Activated CD4-positive, alpha-beta T cell treated with anti-CD3 and anti-CD28 coated beads, Interleukin-2, amount 10 ng/mL, durations not matched to agents 7 days and 5 days (primary cell): Measurements from ENCODE around the gene PLEKHG7. TPM values are rescaled to one million over a fixed set of nuclear protein-coding genes. Genes with fewer than 3 reads are reported as not detected.
A peak's percentile ranks its signal among the peaks of the same experiment; 100 is the strongest.

Experiments
- CTCF ChIA-PET: fragments of 350-600 bp; sonication (Branson Sonifier 250); formaldehyde crosslinking; loops from one replicate; lab custom pipeline; 2021; ENCODE audit warnings: antibody characterized with exemption; lab: Charles Lee
- POLR2A ChIA-PET: fragments of 350-600 bp; sonication (Branson Sonifier 250); formaldehyde crosslinking; loops from one replicate; lab custom pipeline; 2021; ENCODE audit warnings: antibody characterized with exemption; lab: Charles Lee
- DNase-seq: peaks from one replicate; pipeline ENCODE4 v3.0.0-alpha.2; 2020
- H3K27ac Mint-ChIP-seq: one replicate; pipeline ENCODE4 v1.8.0; 2021; ENCODE audit warnings: mild to moderate bottlenecking, moderate library complexity, mixed read lengths
- H3K27me3 Mint-ChIP-seq: one replicate; pipeline ENCODE4 v1.8.0; 2021; ENCODE audit warnings: mixed read lengths
- H3K36me3 Mint-ChIP-seq: one replicate; pipeline ENCODE4 v1.8.0; 2021; ENCODE audit warnings: low read depth, mixed read lengths
- H3K4me1 Mint-ChIP-seq: one replicate; pipeline ENCODE4 v1.8.0; 2021; ENCODE audit warnings: mixed read lengths
- H3K4me3 Mint-ChIP-seq: one replicate; pipeline ENCODE4 v1.8.0; 2021; ENCODE audit warnings: mild to moderate bottlenecking, moderate library complexity, mixed read lengths
- H3K9me3 Mint-ChIP-seq: one replicate; pipeline ENCODE4 v1.8.0; 2021; ENCODE audit warnings: mixed read lengths
- total RNA-seq, 2 experiments: library from RNA; stranded (reverse); gene quantifications; one replicate each; pipeline ENCODE4 v1.2.3, GENCODE V29; 2021

PLEKHG7 gene
- total RNA-seq, 2 experiments from 2014 or later = not detected

- H3K36me3 Mint-ChIP-seq = no peaks in the 10 kb centered on the region
- no peaks in the 10 kb centered on the region for H3K4me1 Mint-ChIP-seq
- CTCF ChIA-PET = interaction anchor here (0.5 to 0.8 kb wide), 2 partner anchors 225 to 335 kb away, joined by 3 read pairs; no protein-coding TSS in a partner anchor
- POLR2A ChIA-PET = no interaction called here
- peaks cover 4% of the 10 kb centered on the region for H3K27me3 Mint-ChIP-seq
- DNase-seq = no peak
- H3K9me3 Mint-ChIP-seq = no peaks in the 10 kb centered on the region
- no peak overlapping the region for H3K27ac Mint-ChIP-seq
- H3K4me3 Mint-ChIP-seq = no peak overlapping the region
Observed at GRCh38 chr12:92762773-92763172, 60.0 kb downstream of the PLEKHG7 start.

DNA sequence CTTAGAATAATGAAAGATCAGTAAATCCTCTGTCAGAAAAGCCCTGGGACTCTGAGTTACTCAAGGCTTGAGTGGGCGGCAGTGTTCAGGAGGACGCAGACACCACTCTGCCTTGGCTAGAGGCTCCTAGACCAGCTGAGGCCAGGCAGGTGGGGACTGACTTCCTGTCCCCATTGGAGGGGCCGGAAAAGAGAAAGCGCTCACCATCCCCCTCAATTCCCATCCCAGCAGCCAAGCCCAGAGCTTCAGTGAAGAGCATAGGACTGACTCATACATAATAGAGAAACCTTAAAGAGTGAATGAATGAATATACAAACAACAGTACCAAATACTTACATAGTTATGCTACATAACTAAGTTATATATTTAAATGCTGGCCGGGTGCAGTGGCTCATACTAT lies 62.0 kb downstream of the PLEKHG7 start:
- Mint-ChIP-seq H3K36me3 (no peaks in the 10 kb centered on the region), H3K27ac (no peak overlapping the region), H3K4me3 (no peak overlapping the region), H3K9me3 (no peaks in the 10 kb centered on the region), H3K27me3 (no peaks in the 10 kb centered on the region), H3K4me1 (peaks cover 14% of the 10 kb centered on the region)
- ChIA-PET POLR2A (no interaction called here), CTCF (no interaction called here)
- DNase-seq = no peak

DNA sequence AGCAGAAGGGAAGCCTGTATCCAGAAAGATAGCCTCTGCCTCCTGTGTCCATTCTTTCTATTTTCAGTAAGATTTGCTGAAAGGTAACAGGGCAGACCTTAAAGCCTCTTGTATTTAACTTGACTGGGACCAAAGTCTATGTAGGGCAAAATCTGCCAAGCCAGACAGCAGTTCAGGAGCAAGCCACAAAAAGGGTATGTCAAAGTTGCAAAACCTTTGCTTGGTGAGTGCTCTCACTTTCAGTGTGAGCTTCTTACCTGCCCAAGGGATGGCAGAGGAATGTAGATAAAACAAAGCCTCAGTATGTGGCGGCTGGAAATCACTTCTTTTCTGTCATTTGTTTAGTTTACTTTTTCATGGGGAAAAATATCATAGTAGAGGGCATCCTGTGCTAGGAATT lies 63.1 kb downstream of the PLEKHG7 start:
- no peaks in the 10 kb centered on the region for H3K27me3 Mint-ChIP-seq
- H3K27ac Mint-ChIP-seq = no peak overlapping the region
- H3K4me3 Mint-ChIP-seq = no peak overlapping the region
- CTCF ChIA-PET = interaction anchor here (0.6 kb wide), 2 partner anchors 332 to 1086 kb away, joined by 3 read pairs; no protein-coding TSS in a partner anchor
- H3K36me3 Mint-ChIP-seq = no peaks in the 10 kb centered on the region
- POLR2A ChIA-PET = no interaction called here
- no peaks in the 10 kb centered on the region for H3K9me3 Mint-ChIP-seq
- DNase-seq = no peak
- H3K4me1 Mint-ChIP-seq = peaks cover 17% of the 10 kb centered on the region

GRCh38 chr12:92769124-92769901 lies 66.5 kb downstream of the PLEKHG7 start:
- Mint-ChIP-seq H3K27ac (peak overlapping the region; percentile 33), H3K4me3 (no peak overlapping the region), H3K27me3 (no peaks in the 10 kb centered on the region), H3K4me1 (peaks cover 17% of the 10 kb centered on the region), H3K9me3 (no peaks in the 10 kb centered on the region), H3K36me3 (no peaks in the 10 kb centered on the region)
- DNase-seq = no peak
- ChIA-PET POLR2A (interaction anchor here (0.6 kb wide), 1 partner anchor 214 kb away, joined by 3 read pairs; no protein-coding TSS in a partner anchor), CTCF (interaction anchor here (0.5 to 1.6 kb wide), 4 partner anchors 10 to 562 kb away, joined by 3 to 4 read pairs (median 3); no protein-coding TSS in a partner anchor)

DNA sequence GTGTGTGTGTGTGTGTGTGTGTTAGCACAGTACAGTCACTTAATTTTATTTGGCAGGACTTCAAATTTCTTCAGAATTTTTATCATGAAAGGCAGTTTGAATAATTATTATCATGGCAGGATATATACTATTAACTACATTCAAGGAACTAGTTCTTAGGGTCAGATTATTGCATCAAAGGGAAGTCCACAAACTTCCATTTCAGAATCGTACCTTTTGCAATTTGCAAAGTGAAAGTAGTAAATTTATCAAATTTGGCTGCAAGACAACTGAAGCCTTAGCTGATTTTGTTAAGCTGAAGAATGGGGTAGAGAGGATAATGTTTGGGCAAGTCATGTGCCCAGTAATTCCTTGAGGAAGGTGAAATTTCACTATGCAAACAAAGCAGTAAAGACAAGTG lies 68.2 kb downstream of the PLEKHG7 start:
- no peak for DNase-seq
- CTCF ChIA-PET = no interaction called here
- Mint-ChIP-seq H3K4me1 (peaks cover 17% of the 10 kb centered on the region), H3K9me3 (no peaks in the 10 kb centered on the region), H3K27ac (no peak overlapping the region), H3K36me3 (peaks cover 1% of the 10 kb centered on the region), H3K4me3 (no peak overlapping the region), H3K27me3 (no peaks in the 10 kb centered on the region)
- POLR2A ChIA-PET = no interaction called here

DNA sequence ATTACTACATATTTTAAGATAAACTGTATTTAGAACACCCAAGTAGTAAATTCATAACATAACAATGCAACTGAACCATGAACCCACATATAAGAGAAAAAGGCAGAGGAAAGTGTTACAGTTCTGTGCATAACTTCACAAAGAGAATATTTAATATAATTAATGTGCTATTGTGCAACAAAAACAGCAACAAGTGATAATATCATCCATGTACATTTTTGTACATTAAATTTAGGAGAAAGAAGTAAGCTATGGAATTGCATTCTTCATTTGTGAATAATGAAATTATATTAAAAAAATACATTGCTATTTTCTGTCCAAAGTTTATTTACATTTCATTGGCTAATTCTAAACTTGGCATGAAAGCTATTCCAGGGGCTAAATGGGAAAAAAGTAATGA lies 72.6 kb downstream of the PLEKHG7 start:
- DNase-seq = no peak
- H3K27ac Mint-ChIP-seq = no peak overlapping the region
- H3K27me3 Mint-ChIP-seq = no peaks in the 10 kb centered on the region
- POLR2A ChIA-PET = no interaction called here
- CTCF ChIA-PET = interaction anchor here (1.1 kb wide), 1 partner anchor 119 kb away, joined by 3 read pairs; no protein-coding TSS in a partner anchor
- no peaks in the 10 kb centered on the region for H3K4me1 Mint-ChIP-seq
- peaks cover 17% of the 10 kb centered on the region for H3K36me3 Mint-ChIP-seq
- H3K9me3 Mint-ChIP-seq = no peaks in the 10 kb centered on the region
- no peak overlapping the region for H3K4me3 Mint-ChIP-seq

- no peak overlapping the region for H3K4me3 Mint-ChIP-seq
- no peaks in the 10 kb centered on the region for H3K27me3 Mint-ChIP-seq
- H3K36me3 Mint-ChIP-seq = peaks cover 25% of the 10 kb centered on the region
- ChIA-PET POLR2A (no interaction called here), CTCF (interaction anchor here (0.5 kb wide), 1 partner anchor 18 kb away, joined by 3 read pairs; no protein-coding TSS in a partner anchor)
- no peak for DNase-seq
- H3K9me3 Mint-ChIP-seq = no peaks in the 10 kb centered on the region
- no peak overlapping the region for H3K27ac Mint-ChIP-seq
- no peaks in the 10 kb centered on the region for H3K4me1 Mint-ChIP-seq
Observed at GRCh38 chr12:92778525-92778924, 75.7 kb downstream of the PLEKHG7 start.

DNA sequence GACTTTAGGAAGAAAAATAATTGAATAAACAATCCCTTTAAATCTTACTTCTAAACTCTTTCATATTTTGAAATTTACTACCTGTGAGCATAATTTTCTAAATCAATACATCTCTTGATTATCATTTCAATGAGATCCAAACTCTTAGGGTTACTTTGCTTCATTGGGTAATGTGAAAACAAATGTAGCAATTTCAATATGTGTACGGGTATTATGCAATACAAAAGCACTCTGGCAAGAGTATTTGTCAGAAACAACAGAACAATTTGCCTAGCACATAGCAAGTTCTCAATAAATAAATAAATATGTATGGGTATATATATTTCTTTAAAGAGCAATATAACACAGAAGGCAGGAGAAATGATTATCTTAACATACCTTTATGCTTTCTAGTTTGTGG lies 77.1 kb downstream of the PLEKHG7 start:
- CTCF ChIA-PET = no interaction called here

GRCh38 chr12:92784356-92784755 lies 81.6 kb downstream of the PLEKHG7 start:
- Mint-ChIP-seq H3K27ac (no peak overlapping the region), H3K4me1 (peaks cover 7% of the 10 kb centered on the region), H3K4me3 (no peak overlapping the region), H3K9me3 (no peaks in the 10 kb centered on the region), H3K36me3 (peaks cover 16% of the 10 kb centered on the region), H3K27me3 (no peaks in the 10 kb centered on the region)
- ChIA-PET CTCF (no interaction called here), POLR2A (no interaction called here)
- DNase-seq = no peak

More for the DNA sequence above, 77.1 kb downstream of the PLEKHG7 start:
- Mint-ChIP-seq H3K9me3 (no peaks in the 10 kb centered on the region), H3K36me3 (peaks cover 25% of the 10 kb centered on the region), H3K27ac (no peak overlapping the region), H3K27me3 (no peaks in the 10 kb centered on the region), H3K4me1 (peaks cover 4% of the 10 kb centered on the region), H3K4me3 (no peak overlapping the region)
- POLR2A ChIA-PET = no interaction called here
- DNase-seq = no peak

DNA sequence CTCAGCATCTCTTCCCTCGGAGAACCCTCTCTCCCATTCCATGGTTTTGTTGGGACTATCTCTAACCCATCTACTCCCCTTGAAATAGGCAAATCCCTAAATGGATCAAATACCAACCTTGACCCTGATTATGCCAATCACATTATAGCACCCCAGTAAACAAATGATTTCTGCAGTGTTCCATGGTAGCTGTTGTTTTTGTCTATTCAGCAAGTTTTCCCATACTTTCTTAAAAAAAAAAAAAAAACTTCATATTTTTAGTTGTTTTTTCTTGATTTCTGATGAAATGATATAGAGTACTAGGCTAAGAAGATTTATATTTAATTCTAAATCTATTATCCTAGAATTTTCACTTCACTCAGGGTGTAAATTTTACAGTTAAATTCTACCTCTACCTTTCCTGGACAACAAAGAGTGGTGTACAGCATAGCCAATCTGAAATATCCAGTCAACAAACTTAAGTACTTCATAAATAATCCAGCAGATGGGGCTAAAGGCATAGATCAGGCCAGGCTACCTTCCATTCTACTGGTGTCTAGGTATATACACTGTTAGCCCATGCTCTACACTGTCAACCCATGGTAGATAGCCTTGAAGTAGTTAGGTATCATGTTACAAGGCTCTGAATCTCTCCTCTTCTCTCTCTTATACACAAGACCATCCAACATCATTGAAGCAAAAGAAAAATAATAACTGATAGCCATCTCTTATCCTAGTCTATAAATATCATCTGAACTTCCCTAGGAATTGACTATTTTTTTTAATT lies 82.2 kb downstream of the PLEKHG7 start:
- Mint-ChIP-seq H3K4me1 (peaks cover 7% of the 10 kb centered on the region), H3K36me3 (peaks cover 21% of the 10 kb centered on the region), H3K4me3 (no peak overlapping the region), H3K9me3 (no peaks in the 10 kb centered on the region), H3K27ac (no peak overlapping the region), H3K27me3 (no peaks in the 10 kb centered on the region)
- CTCF ChIA-PET = interaction anchor here (0.6 to 0.9 kb wide), 3 partner anchors 10 to 605 kb away, joined by 3 read pairs; no protein-coding TSS in a partner anchor
- POLR2A ChIA-PET = no interaction called here
- DNase-seq = peak; percentile 51

- ChIA-PET POLR2A (no interaction called here), CTCF (interaction anchor here (0.6 to 0.9 kb wide), 3 partner anchors 10 to 604 kb away, joined by 3 read pairs; no protein-coding TSS in a partner anchor)
- Mint-ChIP-seq H3K4me1 (peaks cover 7% of the 10 kb centered on the region), H3K27me3 (no peaks in the 10 kb centered on the region), H3K9me3 (peaks cover 3% of the 10 kb centered on the region), H3K27ac (no peak overlapping the region), H3K4me3 (no peak overlapping the region), H3K36me3 (peaks cover 27% of the 10 kb centered on the region)
- DNase-seq = no peak
Observed at GRCh38 chr12:92785563-92785950, 82.8 kb downstream of the PLEKHG7 start.

- H3K27ac Mint-ChIP-seq = peak overlapping the region; percentile 26
- peaks cover 8% of the 10 kb centered on the region for H3K9me3 Mint-ChIP-seq
- CTCF ChIA-PET = interaction anchor here (0.6 to 0.9 kb wide), 3 partner anchors 9 to 604 kb away, joined by 3 read pairs; no protein-coding TSS in a partner anchor
- H3K36me3 Mint-ChIP-seq = peaks cover 30% of the 10 kb centered on the region
- POLR2A ChIA-PET = no interaction called here
- peaks cover 7% of the 10 kb centered on the region for H3K4me1 Mint-ChIP-seq
- H3K27me3 Mint-ChIP-seq = no peaks in the 10 kb centered on the region
- DNase-seq = no peak
- no peak overlapping the region for H3K4me3 Mint-ChIP-seq
Observed at GRCh38 chr12:92786045-92786444, 83.3 kb downstream of the PLEKHG7 start.
